ENCODE results near the gene L3HYPDH.

L3HYPDH gene

DNA sequence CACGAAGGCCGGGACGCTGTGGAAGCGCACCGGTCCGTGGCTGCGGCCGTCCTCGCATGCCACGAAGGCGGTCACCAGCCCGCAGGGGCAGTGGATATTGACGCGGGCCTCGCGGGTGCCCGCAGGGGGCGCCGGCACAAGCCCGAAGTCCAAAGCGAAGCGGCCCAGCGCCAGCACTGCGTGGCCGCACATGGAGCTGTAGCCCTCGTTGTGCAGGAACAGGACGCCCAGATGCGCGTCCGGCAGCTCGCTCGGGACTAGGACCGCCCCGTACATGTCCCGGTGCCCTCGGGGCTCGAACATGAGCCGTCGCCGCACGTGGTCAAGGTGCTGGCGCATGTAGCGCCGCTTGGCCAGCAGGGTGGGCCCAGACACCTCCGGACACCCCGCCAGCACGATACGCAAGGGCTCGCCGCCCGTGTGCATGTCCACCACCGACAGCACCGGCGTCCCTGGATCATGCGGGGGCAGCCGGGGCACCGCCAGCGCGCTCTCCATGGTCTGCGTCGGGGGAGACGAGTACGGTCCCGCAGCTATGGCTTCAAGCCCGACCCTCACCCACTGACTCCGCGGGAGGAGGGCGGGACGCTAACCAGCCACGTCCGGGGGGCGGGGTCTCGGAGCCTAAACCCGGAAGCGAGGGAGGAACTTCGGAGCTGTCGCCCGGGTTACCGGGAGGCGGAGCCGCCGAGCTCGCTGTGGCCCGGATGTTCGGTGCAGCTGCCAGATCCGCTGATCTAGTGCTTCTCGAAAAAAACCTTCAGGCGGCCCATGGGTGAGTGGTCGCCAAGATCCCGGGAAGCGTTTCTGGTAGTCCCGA is at the start of gene L3HYPDH, which contains the start of gene JKAMP:
Gene L3HYPDH, minus strand, starts transcription at position 590 of the 820 bp plus-strand sequence. Its CDS starts 92 bp downstream, at position 498.
Gene JKAMP, plus strand, starts transcription at position 699 of the 820 bp plus-strand sequence. Its CDS starts 73 bp downstream, at position 772.
- DNase-seq (ENCODE audit: low read depth), result peak; percentile 94

DNA sequence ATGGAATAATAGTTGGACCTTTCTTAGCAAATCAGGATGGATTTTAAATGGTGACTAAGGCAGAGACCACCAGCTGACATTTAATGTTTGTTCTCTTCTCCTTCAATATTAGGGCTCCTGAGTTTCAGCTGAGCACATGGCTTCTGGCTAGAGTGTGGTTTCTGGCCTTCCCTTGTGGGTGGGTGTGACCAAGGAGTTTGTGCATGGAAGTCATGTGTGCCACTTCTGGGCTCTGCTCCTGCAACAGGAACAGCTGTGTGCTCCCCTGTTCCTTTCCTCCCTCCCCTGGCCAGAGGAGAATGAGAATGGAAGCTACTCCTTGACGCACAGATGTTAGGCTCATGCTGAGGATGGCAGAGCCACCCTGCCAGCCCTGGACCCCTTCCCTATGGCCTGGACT is 48.2 kb upstream of the L3HYPDH start:
- no peak for DNase-seq (ENCODE audit: low read depth)

DNA sequence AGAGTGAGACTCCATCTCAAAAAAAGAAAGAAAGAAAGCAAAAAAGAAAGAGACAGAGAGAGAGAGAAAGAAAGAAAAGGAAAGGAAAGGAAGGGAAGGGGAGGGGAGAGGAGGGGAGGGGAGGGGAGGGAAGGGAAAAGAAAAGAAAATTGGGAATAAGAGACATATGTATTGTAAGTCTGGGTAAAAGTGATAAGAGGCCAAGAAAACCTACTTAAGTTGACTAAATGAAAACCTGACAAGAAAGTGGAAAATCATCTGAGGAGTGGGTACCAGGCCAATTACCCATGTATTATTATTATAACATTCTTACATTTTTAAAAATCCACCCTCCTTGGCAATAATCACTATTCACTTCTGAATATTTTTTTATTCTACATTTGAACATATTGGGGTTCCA is 46.1 kb upstream of the L3HYPDH start:
- no peak for DNase-seq (ENCODE audit: low read depth)

DNA sequence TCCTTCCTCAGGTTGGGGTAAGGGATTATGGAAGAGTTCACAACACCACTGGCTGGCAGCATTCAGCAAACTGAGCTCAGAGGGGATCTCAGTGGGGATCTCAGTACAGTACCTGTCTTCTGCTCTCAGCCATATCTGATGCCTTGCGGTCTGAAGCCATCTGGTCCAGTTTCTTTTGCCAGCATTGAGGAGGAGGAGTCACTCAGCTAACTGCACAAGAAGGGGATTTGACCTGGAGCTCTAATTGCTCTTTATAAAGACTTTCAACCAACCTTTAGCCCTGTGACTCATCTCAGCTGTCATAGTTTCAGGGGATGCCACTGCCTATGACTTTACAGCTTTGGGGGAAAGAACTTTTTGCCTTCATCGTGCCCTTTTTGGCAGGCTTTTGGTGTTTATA is 45.0 kb upstream of the L3HYPDH start:
- DNase-seq (ENCODE audit: low read depth), result no peak

DNA sequence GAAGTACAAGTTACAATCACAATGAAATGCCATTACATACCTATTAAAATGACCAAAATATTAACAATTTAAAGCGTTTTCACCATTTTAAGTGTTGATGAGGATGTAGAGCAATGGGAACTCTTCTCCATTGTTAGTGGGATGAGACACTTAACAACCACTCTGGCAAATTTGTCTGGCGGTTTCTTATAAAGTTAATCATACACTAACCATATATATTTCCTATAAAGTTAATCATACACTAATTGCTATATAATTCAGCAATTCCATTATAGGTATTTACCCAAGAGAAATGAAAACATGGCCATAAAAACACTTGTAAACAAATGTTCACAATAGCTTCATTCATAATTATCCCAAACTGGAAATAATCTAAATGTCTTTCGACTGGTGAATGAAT is 36.0 kb upstream of the L3HYPDH start:
- DNase-seq (ENCODE audit: low read depth), result no peak

DNA sequence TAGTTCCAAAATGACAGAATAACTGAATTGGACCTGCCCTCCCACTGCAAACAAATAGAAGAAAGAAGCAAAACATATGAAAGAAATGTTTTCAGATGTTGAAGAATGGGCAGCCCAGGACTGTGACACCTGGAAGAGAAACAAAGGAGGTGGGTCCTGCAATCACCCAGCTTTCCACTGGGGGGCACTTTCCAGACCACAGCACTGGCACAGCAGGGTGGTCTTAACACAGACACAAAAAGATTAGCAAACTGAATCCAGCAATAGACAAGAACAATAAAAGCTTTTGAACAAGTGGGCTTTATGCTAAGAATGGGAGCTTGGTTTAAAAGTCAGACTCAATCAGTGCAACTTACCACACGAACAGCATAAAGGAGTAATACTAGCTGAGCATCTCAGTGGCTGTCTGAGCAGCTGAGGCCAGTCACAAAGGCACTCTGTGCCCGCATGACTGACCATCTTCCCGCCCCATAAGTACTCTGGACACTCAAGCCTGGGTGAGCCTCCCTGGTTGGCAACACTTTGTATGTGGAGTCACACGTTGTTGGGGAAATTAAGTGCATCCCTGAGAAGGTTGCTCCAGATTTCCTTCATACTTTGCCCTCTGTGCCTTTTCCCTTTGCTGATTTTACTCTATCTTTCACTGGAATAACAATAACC is 27.8 kb upstream of the L3HYPDH start:
- DNase-seq (ENCODE audit: low read depth), result no peak

DNA sequence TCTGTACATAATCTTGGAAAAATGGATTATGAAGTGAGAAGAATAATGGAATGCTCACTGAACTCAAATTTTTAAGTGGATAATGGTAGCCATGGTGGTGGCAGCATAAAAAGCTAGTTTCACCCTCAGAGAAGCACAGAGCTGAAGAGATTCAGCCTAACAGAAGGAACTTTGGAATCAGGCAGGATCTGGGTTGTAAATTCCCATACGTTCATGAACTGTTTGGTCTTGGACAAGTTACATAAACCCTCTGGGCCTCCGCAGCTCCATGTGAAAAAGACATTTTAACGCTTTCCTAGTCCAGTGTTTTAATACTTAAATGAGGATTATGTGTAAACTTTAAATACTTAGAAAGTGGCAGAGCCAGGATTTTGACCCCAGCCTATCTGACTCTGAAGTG is 26.8 kb upstream of the L3HYPDH start:
- DNase-seq (ENCODE audit: low read depth), result no peak

DNA sequence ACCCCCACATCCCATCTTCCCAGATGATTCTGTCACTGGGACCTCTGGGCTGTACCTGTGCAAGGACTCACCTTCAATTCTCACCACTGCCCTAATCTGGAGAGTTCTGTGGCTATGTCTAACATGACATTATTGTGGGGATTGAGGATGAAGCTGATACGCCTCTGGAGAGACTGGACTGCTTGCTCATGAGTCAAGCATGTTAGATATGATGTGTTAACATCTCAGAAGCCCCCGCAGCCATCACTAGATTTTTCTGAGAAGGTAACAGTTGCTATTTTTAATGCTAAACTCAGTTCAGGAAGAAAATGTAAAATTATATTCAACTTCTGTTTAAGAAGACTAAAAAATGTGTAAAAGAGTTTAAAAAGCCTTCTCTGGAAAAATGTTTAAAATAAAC is 25.8 kb upstream of the L3HYPDH start:
- DNase-seq (ENCODE audit: low read depth), result no peak

DNA sequence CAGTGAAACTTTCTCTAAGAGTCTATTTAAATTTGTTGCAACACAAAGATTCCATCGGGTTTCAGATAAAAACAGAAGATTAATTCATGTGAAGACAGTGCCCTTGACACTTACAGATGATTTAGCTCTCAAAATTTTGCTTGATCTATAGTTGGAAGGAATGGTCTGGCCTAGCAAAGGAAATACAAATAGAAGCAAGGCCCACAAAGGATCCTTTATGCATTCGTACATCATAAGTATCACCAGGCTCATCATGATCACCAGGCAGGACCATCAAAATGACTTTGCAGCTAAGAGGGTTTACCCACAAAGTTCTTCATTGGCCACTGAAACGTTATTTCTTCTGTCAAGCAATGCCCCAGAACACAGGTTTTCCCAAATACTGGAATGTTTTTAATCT is 24.9 kb upstream of the L3HYPDH start:
- no peak for DNase-seq (ENCODE audit: low read depth)

DNA sequence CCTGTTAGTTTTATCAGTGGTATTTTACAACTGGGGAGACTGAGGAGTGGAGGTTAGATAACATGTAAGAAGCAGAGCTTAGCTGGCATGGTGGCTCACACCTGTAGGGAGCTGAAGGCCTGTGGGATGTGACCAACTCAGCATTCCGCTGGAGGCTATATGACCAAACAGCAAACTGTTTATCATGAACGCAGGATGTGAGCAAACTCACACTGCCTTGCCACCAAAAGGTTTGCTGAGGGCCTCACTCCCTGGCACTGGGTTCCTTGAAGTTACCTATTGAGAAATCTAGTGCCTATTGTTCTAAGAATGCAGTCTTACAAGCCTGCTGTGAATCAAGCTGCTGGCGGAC is 23.5 kb upstream of the L3HYPDH start:
- no peak for DNase-seq (ENCODE audit: low read depth)

DNA sequence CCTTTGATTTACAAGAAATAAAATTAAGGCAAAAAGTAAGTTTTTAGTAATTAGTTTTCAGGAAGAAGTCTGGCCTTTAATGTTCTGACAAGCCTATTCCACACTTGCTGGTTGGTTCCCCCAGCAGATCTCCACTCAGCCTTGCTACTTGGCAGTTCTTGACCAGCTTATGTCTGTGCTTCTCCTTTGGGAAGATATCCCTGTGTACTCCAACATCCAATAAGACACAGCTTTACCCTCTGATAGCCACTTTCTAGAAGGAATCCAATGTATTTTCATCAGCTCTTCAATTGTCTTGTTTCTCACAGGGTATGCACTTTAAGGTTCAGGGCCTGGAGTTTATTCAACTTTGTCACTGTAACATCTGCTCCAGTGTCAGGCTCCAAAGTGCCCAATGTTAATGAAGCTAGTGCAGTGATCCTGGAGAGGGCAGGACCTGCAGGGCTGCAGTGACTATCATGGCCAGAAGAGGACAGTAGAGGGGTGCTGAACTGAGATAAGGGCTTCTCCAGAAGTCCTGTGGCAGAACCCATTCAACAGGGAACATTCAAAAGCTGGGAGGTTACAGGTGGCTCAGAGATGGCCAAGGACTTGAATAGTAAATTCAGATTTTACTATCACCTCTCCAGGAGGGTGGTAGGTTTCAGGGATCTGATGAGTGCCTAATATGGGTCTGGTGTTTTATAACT is 23.0 kb upstream of the L3HYPDH start:
- peak; percentile 26 for DNase-seq (ENCODE audit: low read depth)

DNA sequence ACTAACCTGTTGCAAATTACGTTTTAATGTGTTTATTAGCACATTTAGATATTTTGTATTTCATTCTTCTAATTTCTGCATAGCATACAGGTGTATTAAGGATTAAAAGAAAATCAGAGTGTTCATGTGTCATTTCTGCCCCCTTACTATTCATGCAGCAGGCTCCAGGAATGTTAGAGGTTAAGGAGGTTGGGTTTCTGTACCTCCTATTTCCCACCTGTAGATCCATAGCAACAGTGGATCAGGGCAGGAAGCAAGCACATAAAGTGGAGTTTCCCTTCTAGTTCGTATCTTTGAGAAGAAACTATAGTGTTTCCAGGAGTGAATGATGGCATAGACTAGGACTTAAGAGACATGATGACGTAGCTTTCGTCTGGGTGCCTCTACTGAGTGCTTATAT is 19.0 kb upstream of the L3HYPDH start:
- no peak for DNase-seq (ENCODE audit: low read depth)

DNA sequence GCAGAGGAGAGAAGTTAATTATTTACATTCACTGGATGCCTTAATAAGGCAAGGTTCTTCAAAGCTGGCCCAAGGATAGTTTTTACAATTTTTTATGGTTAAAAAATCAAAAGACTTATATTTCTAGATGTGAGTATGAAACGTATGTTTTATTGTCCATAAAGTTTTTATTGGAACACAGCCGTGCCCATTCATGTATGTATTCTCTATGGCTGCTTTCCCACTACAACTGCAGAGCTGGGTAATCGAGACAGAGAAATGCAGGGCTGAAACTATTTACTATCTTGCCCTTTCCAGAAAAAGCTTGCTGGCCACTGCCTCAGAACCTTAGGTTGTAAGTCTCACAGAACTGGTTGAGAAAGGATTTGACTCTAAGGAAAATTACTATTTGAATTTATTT is 16.5 kb upstream of the L3HYPDH start:
- DNase-seq (ENCODE audit: low read depth), result no peak

DNA sequence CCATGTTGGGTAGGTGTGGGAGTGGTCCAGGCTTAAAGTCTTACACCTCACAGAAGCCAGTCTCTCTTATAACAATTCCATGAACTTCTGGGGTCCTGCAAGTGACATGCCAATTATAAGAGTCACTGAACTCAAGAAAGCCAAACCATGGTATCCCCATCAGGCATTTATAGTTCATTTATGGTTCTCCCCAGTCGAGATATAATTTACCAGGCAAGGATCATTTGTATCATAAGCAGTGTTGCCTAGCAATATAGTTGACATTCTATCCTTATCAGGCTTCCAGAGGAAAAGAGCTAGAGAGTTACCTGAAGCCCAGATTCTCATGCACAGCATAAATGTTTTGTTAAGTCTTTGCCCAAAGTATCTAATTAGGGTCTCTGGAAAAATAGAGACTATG is 8.2 kb upstream of the L3HYPDH start:
- no peak for DNase-seq (ENCODE audit: low read depth)

DNA sequence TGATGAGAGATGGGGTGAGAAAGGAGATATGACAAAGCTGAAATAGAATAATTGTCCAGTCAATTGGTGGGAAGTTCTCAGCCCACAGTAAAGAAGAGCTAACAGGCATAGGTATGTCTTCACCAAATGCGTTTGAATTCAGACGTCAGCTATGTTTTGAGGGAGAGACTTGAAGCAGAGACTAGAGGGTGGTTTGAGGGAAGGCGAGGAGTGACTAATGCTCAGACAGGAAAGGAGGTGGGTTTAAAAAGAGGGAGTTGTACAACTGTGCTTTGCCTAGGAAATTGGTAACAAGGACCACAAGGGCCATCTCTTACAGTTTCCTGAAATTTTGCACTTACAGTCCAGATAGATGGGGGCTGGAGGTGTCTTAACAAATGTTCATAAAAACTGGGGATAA is 6.5 kb upstream of the L3HYPDH start:
- no peak for DNase-seq (ENCODE audit: low read depth)

DNA sequence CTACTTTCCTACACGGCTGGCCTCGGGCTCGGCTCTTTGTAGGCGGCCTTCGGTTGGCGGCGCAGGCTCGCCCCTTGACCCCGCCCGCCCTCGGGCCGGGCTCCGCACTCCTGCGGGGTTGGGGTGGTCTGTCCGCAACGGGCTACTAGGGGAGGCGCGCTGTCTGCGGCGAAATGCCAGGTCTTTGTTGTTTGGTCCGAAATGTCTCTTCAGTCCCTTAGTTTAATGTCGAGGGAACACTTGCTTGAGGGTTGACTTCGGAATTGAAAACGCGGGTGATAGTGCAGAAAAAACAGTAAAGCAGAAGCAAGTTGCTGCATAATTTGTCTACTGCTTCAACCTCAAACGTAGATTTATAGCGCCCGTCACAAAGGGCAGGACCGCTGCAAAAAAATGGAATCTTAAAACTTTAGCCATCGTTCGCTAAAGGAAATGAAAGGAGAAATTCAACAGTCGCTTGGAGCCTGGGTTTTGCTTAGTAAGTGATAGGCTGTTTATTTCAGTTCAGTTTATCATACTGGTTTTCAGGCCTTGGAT is 499 bp upstream of the L3HYPDH start:
- DNase-seq (ENCODE audit: low read depth), result no peak

DNA sequence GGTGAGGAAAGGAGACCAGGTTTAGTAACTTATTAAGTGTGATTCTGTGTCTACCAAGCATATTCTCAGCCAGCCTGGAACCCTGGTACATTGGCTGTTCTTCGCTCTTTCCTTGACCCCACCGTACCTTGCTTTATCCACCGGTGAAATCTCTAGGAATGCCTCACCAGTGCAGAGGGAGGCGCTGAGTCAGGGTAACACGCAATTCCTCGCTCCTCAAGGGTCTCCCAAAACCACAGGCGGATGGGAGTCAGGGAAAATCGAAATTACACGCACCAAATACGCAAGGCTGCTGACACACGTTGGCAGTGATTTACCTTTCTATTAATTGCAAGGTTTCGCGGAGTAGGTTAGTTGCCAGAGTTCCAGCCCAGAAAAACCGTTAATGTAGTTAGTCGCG is 845 bp downstream of the L3HYPDH start:
- DNase-seq (ENCODE audit: low read depth), result peak; percentile 6

DNA sequence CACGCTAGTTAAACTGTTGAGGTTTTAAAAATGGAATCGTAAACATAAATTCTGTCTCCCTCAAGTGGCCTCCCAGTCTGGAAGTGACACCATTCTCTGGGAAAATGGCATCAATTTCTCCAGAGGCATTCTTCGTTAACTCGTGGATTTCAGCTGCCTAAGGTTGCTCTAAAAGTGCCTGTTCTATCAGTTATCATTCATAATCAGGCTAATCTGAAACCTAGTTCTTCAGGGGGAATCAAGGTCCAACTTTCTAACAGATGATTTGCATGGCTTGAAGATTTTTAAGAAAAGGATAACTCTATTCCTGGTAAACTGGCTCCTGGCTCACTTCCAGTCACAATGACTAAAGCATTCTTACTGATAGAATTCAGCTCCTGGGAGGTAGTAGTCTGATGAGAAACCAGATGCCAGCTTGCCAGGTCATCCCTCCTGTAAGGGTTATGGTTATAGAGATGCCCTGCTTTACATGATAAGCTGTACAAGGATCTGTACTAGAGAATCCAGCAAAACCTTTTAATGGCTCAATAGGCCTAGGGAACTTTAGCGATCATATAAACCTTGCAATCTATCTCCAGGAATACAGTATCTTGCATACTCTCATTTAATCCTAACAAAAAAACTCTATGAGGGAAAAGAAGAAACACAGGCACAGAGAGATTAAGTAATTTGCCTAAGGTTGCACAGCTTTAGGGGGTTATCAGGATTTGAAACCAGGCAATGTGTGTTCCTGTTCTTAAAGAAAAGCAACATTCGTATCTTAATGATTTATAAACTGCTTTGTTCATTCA is 1.5 kb downstream of the L3HYPDH start:
- DNase-seq (ENCODE audit: low read depth), result peak; percentile 88

DNA sequence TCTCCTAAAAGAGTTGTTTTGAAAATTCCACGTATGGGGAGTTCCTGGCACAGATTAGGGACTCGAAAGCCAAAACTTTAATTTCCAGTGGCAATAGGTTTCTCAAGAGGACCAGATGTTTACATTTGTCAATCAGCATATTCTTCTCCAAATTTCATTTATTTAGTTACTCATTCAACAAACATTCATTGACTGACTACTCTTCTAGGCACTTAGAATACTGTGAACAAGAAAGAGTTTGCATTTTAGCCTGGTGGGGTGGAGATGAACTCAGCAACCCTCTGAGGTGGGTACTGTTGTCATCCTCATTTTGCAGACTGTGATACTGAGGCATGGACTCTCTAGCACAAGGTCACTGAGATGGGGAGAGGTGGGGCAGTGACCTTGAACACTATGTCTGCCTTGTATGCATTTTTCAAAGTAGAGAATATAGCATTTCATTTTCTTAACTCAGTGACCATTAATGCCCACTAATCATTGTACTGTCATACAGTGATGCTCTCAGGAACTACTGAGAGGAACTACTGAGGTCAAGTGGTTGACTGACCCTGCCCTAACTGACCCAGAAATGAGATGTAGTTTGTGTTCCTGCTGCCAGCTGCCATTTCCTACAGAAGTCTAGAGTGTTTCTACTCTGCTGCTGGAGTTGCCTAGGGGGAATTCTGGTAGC is 2.2 kb downstream of the L3HYPDH start:
- peak; percentile 92 for DNase-seq (ENCODE audit: low read depth)

DNA sequence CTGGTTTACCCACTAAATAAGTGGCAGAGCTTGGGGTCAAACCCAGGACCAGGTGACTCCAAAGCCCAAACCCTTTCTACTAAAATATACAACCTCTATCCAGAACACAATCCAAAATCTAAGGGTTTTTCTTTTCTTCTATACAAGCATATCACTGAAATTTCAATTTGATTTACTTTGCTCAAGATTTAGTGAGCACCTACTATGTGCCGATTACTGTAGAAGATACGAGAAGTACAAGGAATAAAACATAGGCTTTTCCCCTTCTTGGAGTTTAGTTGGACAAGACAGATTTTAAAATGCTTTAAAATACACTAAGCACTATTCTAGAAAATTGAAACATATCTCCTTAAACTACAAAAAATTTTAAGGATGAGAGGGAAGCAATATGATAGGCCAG is 2.8 kb downstream of the L3HYPDH start:
- no peak for DNase-seq (ENCODE audit: low read depth)

DNA sequence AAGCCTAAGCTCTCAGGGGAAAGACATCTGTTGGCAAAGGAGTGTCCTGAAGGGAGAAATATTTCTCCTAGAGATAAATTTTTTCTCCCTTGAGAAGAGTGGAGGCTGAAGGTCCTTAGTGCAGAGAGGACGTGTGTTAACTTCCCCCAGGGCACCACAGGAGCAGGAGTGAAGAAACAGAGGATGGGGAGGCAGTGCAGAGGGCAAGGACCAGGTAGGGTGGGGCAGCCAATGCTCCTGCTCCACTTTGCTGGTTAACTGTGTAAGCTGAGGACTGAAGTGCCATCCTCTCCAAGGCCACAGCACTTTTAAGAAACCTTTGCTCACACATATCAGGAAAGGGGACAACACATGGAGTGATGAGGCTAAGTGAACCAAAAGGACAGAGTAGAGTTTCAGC is 4.0 kb downstream of the L3HYPDH start:
- no peak for DNase-seq (ENCODE audit: low read depth)
